NCI-H2107 (cell line): Measurements from ENCODE around the gene EHMT1.
"Not testable (repeated sequence)": the region's sequence is repeated elsewhere in the genome, so short reads cannot be mapped to it uniquely, and the experiment has no call there.

Source experiments
- DNase-seq: peaks from one replicate; lab custom pipeline; 2025; lab: John Stamatoyannopoulos, UW

The EHMT1 gene

GRCh38 chr9:137590469-137591383, 28.1 kb upstream of the EHMT1 start, which contains the start of gene ZMYND19:
Gene ZMYND19 (minus strand): TSS chr9:137590512. CDS start chr9:137590263, 249 bp downstream.
- peak; percentile 78 for DNase-seq

- no peak for DNase-seq
Observed at GRCh38 chr9:137592767-137593166, 26.0 kb upstream of the EHMT1 start.

- DNase-seq, result peak; percentile 63
Observed at GRCh38 chr9:137593176-137593575, 25.6 kb upstream of the EHMT1 start.

GRCh38 chr9:137596577-137596976, 22.2 kb upstream of the EHMT1 start:
- DNase-seq, result not testable (repeated sequence)

- DNase-seq, result no peak
Observed at GRCh38 chr9:137598943-137599342, 19.9 kb upstream of the EHMT1 start.

- no peak for DNase-seq
Observed at GRCh38 chr9:137602661-137603060, 16.1 kb upstream of the EHMT1 start.

GRCh38 chr9:137603879-137604278, 14.9 kb upstream of the EHMT1 start:
- no peak for DNase-seq

- DNase-seq, result no peak
Observed at GRCh38 chr9:137604345-137605086, 14.3 kb upstream of the EHMT1 start.

- DNase-seq, result peak; percentile 91
Observed at GRCh38 chr9:137605121-137606004, 13.4 kb upstream of the EHMT1 start, which contains the start of gene ARRDC1. Gene ARRDC1 (plus strand): TSS chr9:137605686. CDS start chr9:137605718, 32 bp downstream.

- DNase-seq, result peak; percentile 50
Observed at GRCh38 chr9:137606005-137606621, 12.7 kb upstream of the EHMT1 start.

- DNase-seq, result no peak
Observed at GRCh38 chr9:137606734-137607138, 12.1 kb upstream of the EHMT1 start.

GRCh38 chr9:137607141-137607857, 11.5 kb upstream of the EHMT1 start:
- no peak for DNase-seq

GRCh38 chr9:137610944-137611343, 7.9 kb upstream of the EHMT1 start:
- no peak for DNase-seq

- peak; percentile 70 for DNase-seq
Observed at GRCh38 chr9:137611623-137612609, 6.9 kb upstream of the EHMT1 start.

GRCh38 chr9:137612741-137613142, 6.1 kb upstream of the EHMT1 start:
- no peak for DNase-seq

- no peak for DNase-seq
Observed at GRCh38 chr9:137613259-137613658, 5.5 kb upstream of the EHMT1 start.

- no peak for DNase-seq
Observed at GRCh38 chr9:137613738-137614523, 4.9 kb upstream of the EHMT1 start.

- DNase-seq, result no peak
Observed at GRCh38 chr9:137614631-137615386, 4.0 kb upstream of the EHMT1 start.
